Measurements from ENCODE around the gene IRF1. TPM values are rescaled to one million over a fixed set of nuclear protein-coding genes. Genes with fewer than 3 reads are reported as not detected.

Gene IRF1
- total RNA-seq, 5 donors from 2014 or later (not counting 1 experiment from before 2014, with no cell fraction given), result 167 to 859 (median 252) TPM

GRCh38 chr5:132495667-132496190, 5.2 kb upstream of the IRF1 start:
- 0% methylated on average over 22 of the region's 30 CpGs for WGBS (ENCODE audit: insufficient coverage)
- no peaks in the 10 kb centered on the region for H3K9me3 Mint-ChIP-seq
- Histone ChIP-seq H3K9me3 (no peaks in the 10 kb centered on the region), H3K27ac (ENCODE audit: low read length) (peak overlapping the region; percentile 92), H3K4me1 (ENCODE audit: control insufficient read depth in 1 of 2, extremely low read depth in 1 of 2, insufficient read depth in 2 of 2, low read length in 2 of 2) (peaks cover 26 to 80% of the 10 kb centered on the region in 2 experiments), H3K36me3 (ENCODE audit: control insufficient read depth in 2 of 2, extremely low read depth in 1 of 2, insufficient read depth in 1 of 2, low read length in 1 of 2) (no peaks in the 10 kb centered on the region), H3K27me3 (replicated peaks in 1 of 2; ENCODE audit: control insufficient read depth in 2 of 2, extremely low read depth in 1 of 2, insufficient read depth in 2 of 2, low read length in 1 of 2) (no peaks in the 10 kb centered on the region), H3K4me3 (ENCODE audit: control insufficient read depth in 1 of 2, extremely low read depth in 1 of 2, low read length in 1 of 2) (peak overlapping the region; percentile 61 to 93)
- H3K36me3 Mint-ChIP-seq, result no peaks in the 10 kb centered on the region
- peaks cover 69 to 76% (median 74%) of the 10 kb centered on the region in 3 donors for H3K4me1 Mint-ChIP-seq
- ATAC-seq (replicated peaks in 1 of 4), result peak; percentile 35 to 46 (median 38)
- H3K27ac Mint-ChIP-seq, result peak overlapping the region; percentile 96 to 99
- H3K4me3 Mint-ChIP-seq, result peak overlapping the region; percentile 92 to 96 (median 93)
- DNase-seq, result peak in 33 of 35 experiments; percentile 47 to 78 (median 61)
- ChIA-PET POLR2A (interaction anchor here (0.6 to 2.7 kb wide), 19 partner anchors 8 to 949 kb away, joined by 3 to 26 read pairs (median 4); partner anchors contain the start of genes GDF9 (in 1 of the 2), SLC22A4 (in 1 of the 2) and UQCRQ (in 1 of the 2)), CTCF (interaction anchor here (0.6 to 4.4 kb wide), 12 partner anchors 8 to 109 kb away, joined by 3 to 22 read pairs (median 6); no protein-coding TSS in a partner anchor)
- H3K27me3 Mint-ChIP-seq, result no peaks in the 10 kb centered on the region

DNA sequence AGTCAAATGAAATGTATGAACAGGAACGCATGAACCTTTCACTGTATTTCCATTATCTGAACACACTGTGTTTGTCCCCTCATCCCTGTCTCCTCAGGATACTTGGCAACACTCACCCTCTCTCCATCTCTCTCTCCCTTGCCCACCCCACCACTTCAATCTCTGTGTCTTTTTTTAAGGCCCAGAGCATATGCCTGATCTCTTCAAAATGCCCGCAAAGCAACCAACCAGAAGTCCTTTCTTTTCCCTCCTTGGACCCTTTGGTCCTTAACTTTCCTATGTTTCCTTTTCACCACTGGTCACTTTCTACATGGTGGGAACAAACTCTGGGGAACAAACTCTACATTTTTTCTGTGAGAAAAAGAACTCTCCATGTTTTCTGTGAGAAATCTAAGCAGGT, 3.2 kb upstream of the IRF1 start:
- Mint-ChIP-seq H3K36me3 (peaks cover 12% of the 10 kb centered on the region), H3K27me3 (no peaks in the 10 kb centered on the region), H3K9me3 (no peaks in the 10 kb centered on the region), H3K4me1 (peaks cover 56 to 65% (median 61%) of the 10 kb centered on the region in 3 donors), H3K4me3 (peak overlapping the region; percentile 4 to 92 (median 50)), H3K27ac (peak overlapping the region; percentile 96 to 99)
- 94% methylated on average over 2 of the region's 2 CpGs for WGBS (ENCODE audit: insufficient coverage)
- ATAC-seq (replicated peaks in 1 of 4), result no peak
- H3K4me3 ChIP-seq (ENCODE audit: control insufficient read depth in 1 of 2, extremely low read depth in 1 of 2, low read length in 1 of 2), result no peak overlapping the region
- H3K36me3 ChIP-seq (ENCODE audit: control insufficient read depth in 2 of 2, extremely low read depth in 1 of 2, insufficient read depth in 1 of 2, low read length in 1 of 2), result peaks cover 0 to 7% of the 10 kb centered on the region in 2 donors
- H3K4me1 ChIP-seq (ENCODE audit: control insufficient read depth in 1 of 2, extremely low read depth in 1 of 2, insufficient read depth in 2 of 2, low read length in 2 of 2), result peaks cover 31 to 61% of the 10 kb centered on the region in 2 experiments
- no peak for DNase-seq
- H3K27ac ChIP-seq (ENCODE audit: low read length), result peak overlapping the region; percentile 92
- no peaks in the 10 kb centered on the region for H3K27me3 ChIP-seq (replicated peaks in 1 of 2; ENCODE audit: control insufficient read depth in 2 of 2, extremely low read depth in 1 of 2, insufficient read depth in 2 of 2, low read length in 1 of 2)
- CTCF ChIA-PET, result no interaction called here
- H3K9me3 ChIP-seq, result no peaks in the 10 kb centered on the region
- POLR2A ChIA-PET, result interaction anchor here in 1 of 2 donors (0.7 to 7.9 kb wide), 3 partner anchors 15 to 964 kb away, joined by 3 to 133 read pairs (median 3); no protein-coding TSS in a partner anchor

- Histone ChIP-seq H3K4me1 (ENCODE audit: control insufficient read depth in 1 of 2, extremely low read depth in 1 of 2, insufficient read depth in 2 of 2, low read length in 2 of 2) (peaks cover 37 to 58% of the 10 kb centered on the region in 2 experiments), H3K9me3 (no peaks in the 10 kb centered on the region), H3K36me3 (ENCODE audit: control insufficient read depth in 2 of 2, extremely low read depth in 1 of 2, insufficient read depth in 1 of 2, low read length in 1 of 2) (peaks cover 0 to 13% of the 10 kb centered on the region in 2 donors), H3K27ac (ENCODE audit: low read length) (peak overlapping the region; percentile 92), H3K4me3 (ENCODE audit: control insufficient read depth in 1 of 2, extremely low read depth in 1 of 2, low read length in 1 of 2) (no peak overlapping the region), H3K27me3 (replicated peaks in 1 of 2; ENCODE audit: control insufficient read depth in 2 of 2, extremely low read depth in 1 of 2, insufficient read depth in 2 of 2, low read length in 1 of 2) (no peaks in the 10 kb centered on the region)
- Mint-ChIP-seq H3K27me3 (no peaks in the 10 kb centered on the region), H3K27ac (peak overlapping the region; percentile 96 to 99), H3K9me3 (no peaks in the 10 kb centered on the region), H3K4me3 (peak overlapping the region in 1 of 3 donors; percentile 92), H3K4me1 (peaks cover 52 to 65% (median 61%) of the 10 kb centered on the region in 3 donors), H3K36me3 (peaks cover 17% of the 10 kb centered on the region)
- no peak for DNase-seq
- CTCF ChIA-PET, result interaction anchor here in 1 of 2 donors (0.7 kb wide), 1 partner anchor 9 kb away, joined by 3 read pairs; no protein-coding TSS in a partner anchor
- WGBS (ENCODE audit: insufficient coverage), result 100% methylated on average over 1 of the region's 4 CpGs
- ATAC-seq (replicated peaks in 1 of 4), result no peak
- POLR2A ChIA-PET, result interaction anchor here (0.6 to 7.9 kb wide), 6 partner anchors 14 to 963 kb away, joined by 3 to 133 read pairs (median 3); no protein-coding TSS in a partner anchor
Observed at GRCh38 chr5:132493241-132493640, 2.7 kb upstream of the IRF1 start.

- Histone ChIP-seq H3K9me3 (no peaks in the 10 kb centered on the region), H3K36me3 (ENCODE audit: control insufficient read depth in 2 of 2, extremely low read depth in 1 of 2, insufficient read depth in 1 of 2, low read length in 1 of 2) (peaks cover 0 to 20% of the 10 kb centered on the region in 2 donors), H3K4me1 (ENCODE audit: control insufficient read depth in 1 of 2, extremely low read depth in 1 of 2, insufficient read depth in 2 of 2, low read length in 2 of 2) (peaks cover 43 to 58% of the 10 kb centered on the region in 2 experiments), H3K4me3 (ENCODE audit: control insufficient read depth in 1 of 2, extremely low read depth in 1 of 2, low read length in 1 of 2) (no peak overlapping the region), H3K27ac (ENCODE audit: low read length) (peak overlapping the region; percentile 98), H3K27me3 (replicated peaks in 1 of 2; ENCODE audit: control insufficient read depth in 2 of 2, extremely low read depth in 1 of 2, insufficient read depth in 2 of 2, low read length in 1 of 2) (no peaks in the 10 kb centered on the region)
- peaks cover 55 to 71% (median 65%) of the 10 kb centered on the region in 3 donors for H3K4me1 Mint-ChIP-seq
- POLR2A ChIA-PET, result interaction anchor here (0.6 to 7.9 kb wide), 10 partner anchors 13 to 151 kb away, joined by 3 to 133 read pairs (median 6); no protein-coding TSS in a partner anchor
- H3K27ac Mint-ChIP-seq, result peak overlapping the region; percentile 96 to 99
- WGBS (ENCODE audit: insufficient coverage), result no CpG with 5 or more reads among the region's 3 CpGs
- DNase-seq, result no peak
- CTCF ChIA-PET, result interaction anchor here (0.6 to 2.8 kb wide), 5 partner anchors 8 to 106 kb away, joined by 3 to 10 read pairs (median 3); no protein-coding TSS in a partner anchor
- peaks cover 23% of the 10 kb centered on the region for H3K36me3 Mint-ChIP-seq
- ATAC-seq (replicated peaks in 1 of 4), result no peak
- H3K27me3 Mint-ChIP-seq, result no peaks in the 10 kb centered on the region
- peak overlapping the region; percentile 85 to 96 (median 86) for H3K4me3 Mint-ChIP-seq
- no peaks in the 10 kb centered on the region for H3K9me3 Mint-ChIP-seq
Observed at GRCh38 chr5:132492386-132493125, 2.0 kb upstream of the IRF1 start.

GRCh38 chr5:132491368-132492364, 1.1 kb upstream of the IRF1 start:
- Histone ChIP-seq H3K27ac (ENCODE audit: low read length) (peak overlapping the region; percentile 98), H3K4me1 (ENCODE audit: control insufficient read depth in 1 of 2, extremely low read depth in 1 of 2, insufficient read depth in 2 of 2, low read length in 2 of 2) (peaks cover 51 to 59% of the 10 kb centered on the region in 2 experiments), H3K4me3 (ENCODE audit: control insufficient read depth in 1 of 2, extremely low read depth in 1 of 2, low read length in 1 of 2) (peak overlapping the region; percentile 73 to 90), H3K36me3 (ENCODE audit: control insufficient read depth in 2 of 2, extremely low read depth in 1 of 2, insufficient read depth in 1 of 2, low read length in 1 of 2) (peaks cover 5 to 29% of the 10 kb centered on the region in 2 donors), H3K27me3 (replicated peaks in 1 of 2; ENCODE audit: control insufficient read depth in 2 of 2, extremely low read depth in 1 of 2, insufficient read depth in 2 of 2, low read length in 1 of 2) (no peaks in the 10 kb centered on the region), H3K9me3 (no peaks in the 10 kb centered on the region)
- Mint-ChIP-seq H3K36me3 (peaks cover 32% of the 10 kb centered on the region), H3K4me1 (peaks cover 59 to 75% (median 69%) of the 10 kb centered on the region in 3 donors), H3K4me3 (peak overlapping the region; percentile 85 to 96 (median 86)), H3K9me3 (no peaks in the 10 kb centered on the region), H3K27me3 (no peaks in the 10 kb centered on the region), H3K27ac (peak overlapping the region; percentile 96 to 99)
- ChIA-PET POLR2A (interaction anchor here (0.6 to 7.9 kb wide), 33 partner anchors 8 to 246 kb away, joined by 3 to 133 read pairs (median 6); partner anchors contain the start of genes KIF3A (in 1 of the 2) and RAD50 (in 1 of the 2)), CTCF (interaction anchor here (0.7 to 2.8 kb wide), 12 partner anchors 9 to 105 kb away, joined by 3 to 10 read pairs (median 4); no protein-coding TSS in a partner anchor)
- 58% methylated on average over 9 of the region's 22 CpGs for WGBS (ENCODE audit: insufficient coverage)
- DNase-seq (peak in 6 of 35 experiments; percentile 16 to 63 (median 25)), ATAC-seq (replicated peaks in 1 of 4) (peak in 1 of 4 experiments; percentile 3)

All from T-cell (primary cell).